NCI-H1694 treated with DMSO at 0.1 percent for 48 hours (cell line): Measurements from ENCODE around the gene NSL1.

Experiments
- DNase-seq: peaks from one replicate; lab custom pipeline; 2025; lab: John Stamatoyannopoulos, UW

Gene NSL1

GRCh38 chr1:212685429-212685828 is 106.1 kb downstream of the NSL1 start:
- DNase-seq, result no peak

- DNase-seq, result no peak
Measured at GRCh38 chr1:212684521-212685090, 107.0 kb downstream of the NSL1 start.

GRCh38 chr1:212684076-212684475 is 107.5 kb downstream of the NSL1 start:
- DNase-seq, result no peak

GRCh38 chr1:212683357-212683722 is 108.2 kb downstream of the NSL1 start:
- no peak for DNase-seq

- no peak for DNase-seq
Measured at GRCh38 chr1:212680680-212681389, 110.7 kb downstream of the NSL1 start.

GRCh38 chr1:212678456-212679410 is 112.8 kb downstream of the NSL1 start:
- no peak for DNase-seq

GRCh38 chr1:212677573-212677972 is 114.0 kb downstream of the NSL1 start:
- DNase-seq, result no peak

- no peak for DNase-seq
Measured at GRCh38 chr1:212677136-212677535, 114.4 kb downstream of the NSL1 start.
